ENCODE measurements around the gene XYLB.
"Not testable (repeated sequence)": the region's sequence is repeated elsewhere in the genome, so short reads cannot be mapped to it uniquely, and the experiment has no call there.

XYLB gene

GRCh38 chr3:38396239-38396638 lies 49.7 kb downstream of the XYLB start:
- no peak for DNase-seq (ENCODE audit: low read depth)

GRCh38 chr3:38396861-38397260 lies 50.3 kb downstream of the XYLB start:
- no peak for DNase-seq (ENCODE audit: low read depth)

GRCh38 chr3:38397320-38397719 lies 50.7 kb downstream of the XYLB start:
- no peak for DNase-seq (ENCODE audit: low read depth)

GRCh38 chr3:38401246-38401962 lies 54.8 kb downstream of the XYLB start:
- DNase-seq (ENCODE audit: low read depth) = no peak

- DNase-seq (ENCODE audit: low read depth) = no peak
These were observed 57.7 kb downstream of the XYLB start for GRCh38 chr3:38404286-38404685.

- no peak for DNase-seq (ENCODE audit: low read depth)
These were observed 65.0 kb downstream of the XYLB start for GRCh38 chr3:38411591-38411990.

- DNase-seq (ENCODE audit: low read depth) = not testable (repeated sequence)
These were observed 74.2 kb downstream of the XYLB start for GRCh38 chr3:38420758-38421157.

- DNase-seq (ENCODE audit: low read depth) = no peak
These were observed 75.2 kb downstream of the XYLB start for GRCh38 chr3:38421679-38422336.

GRCh38 chr3:38426798-38427426 lies 80.3 kb downstream of the XYLB start:
- DNase-seq (ENCODE audit: low read depth) = not testable (repeated sequence)

- DNase-seq (ENCODE audit: low read depth) = not testable (repeated sequence)
These were observed 86.5 kb downstream of the XYLB start for GRCh38 chr3:38432871-38433658.

GRCh38 chr3:38433661-38434060 lies 87.1 kb downstream of the XYLB start:
- DNase-seq (ENCODE audit: low read depth) = not testable (repeated sequence)

GRCh38 chr3:38438436-38439069 lies 92.0 kb downstream of the XYLB start:
- not testable (repeated sequence) for DNase-seq (ENCODE audit: low read depth)

GRCh38 chr3:38443205-38443604 lies 96.6 kb downstream of the XYLB start:
- DNase-seq (ENCODE audit: low read depth) = not testable (repeated sequence)

GRCh38 chr3:38446085-38446686 lies 99.6 kb downstream of the XYLB start:
- DNase-seq (ENCODE audit: low read depth) = no peak

GRCh38 chr3:38446812-38447211 lies 100.2 kb downstream of the XYLB start:
- DNase-seq (ENCODE audit: low read depth) = no peak

GRCh38 chr3:38450853-38451252 lies 104.3 kb downstream of the XYLB start:
- no peak for DNase-seq (ENCODE audit: low read depth)

- peak; percentile 50 for DNase-seq (ENCODE audit: low read depth)
These were observed 106.7 kb downstream of the XYLB start, which contains the start of gene ACVR2B for GRCh38 chr3:38453075-38453912. TSS of gene ACVR2B (plus strand) at chr3:38453890. CDS start at chr3:38454323, 433 bp downstream.

- DNase-seq (ENCODE audit: low read depth) = no peak
These were observed 107.3 kb downstream of the XYLB start for GRCh38 chr3:38453913-38454177.

GRCh38 chr3:38454178-38454883 lies 107.7 kb downstream of the XYLB start:
- no peak for DNase-seq (ENCODE audit: low read depth)
